ENCODE measurements around the gene SPINK4.

The SPINK4 gene

DNA sequence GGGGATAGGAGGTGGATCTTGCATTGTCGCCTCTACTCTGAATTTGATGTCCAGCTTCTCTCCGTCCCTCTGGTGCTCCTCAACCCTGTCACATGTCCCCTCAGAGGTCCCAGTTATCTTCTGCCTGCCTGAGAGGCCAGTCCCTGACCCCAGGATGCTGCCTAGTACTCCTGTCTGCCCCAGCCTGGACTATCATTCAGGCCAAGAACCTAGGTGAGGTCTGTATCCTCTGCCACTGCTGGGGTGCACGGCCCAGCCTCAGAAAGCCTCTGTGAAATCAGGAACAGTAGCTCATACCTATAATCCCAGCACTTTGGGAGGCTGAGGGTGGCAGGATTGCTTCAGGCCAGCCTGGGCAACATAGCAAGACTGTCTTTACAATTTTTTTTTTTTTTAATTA is 8.6 kb downstream of the SPINK4 start:
- no peak for TF ChIP-seq TAF1 (IDR thresholded peaks at IDR 0.05; ENCODE audit: borderline replicate concordance, insufficient read depth, low read length)
- TF ChIP-seq FOXP2 (optimal IDR thresholded peaks at IDR 0.05; ENCODE audit: borderline replicate concordance, extremely low read depth, extremely low read length, insufficient read depth) = no peak
- no peak for TF ChIP-seq SIN3A (IDR thresholded peaks at IDR 0.05; ENCODE audit: borderline replicate concordance, insufficient read depth, low read length)
- no peak for TF ChIP-seq POLR2AphosphoS5 (IDR thresholded peaks at IDR 0.05; ENCODE audit: low read depth, low read length)
- TF ChIP-seq, protein P1, sequence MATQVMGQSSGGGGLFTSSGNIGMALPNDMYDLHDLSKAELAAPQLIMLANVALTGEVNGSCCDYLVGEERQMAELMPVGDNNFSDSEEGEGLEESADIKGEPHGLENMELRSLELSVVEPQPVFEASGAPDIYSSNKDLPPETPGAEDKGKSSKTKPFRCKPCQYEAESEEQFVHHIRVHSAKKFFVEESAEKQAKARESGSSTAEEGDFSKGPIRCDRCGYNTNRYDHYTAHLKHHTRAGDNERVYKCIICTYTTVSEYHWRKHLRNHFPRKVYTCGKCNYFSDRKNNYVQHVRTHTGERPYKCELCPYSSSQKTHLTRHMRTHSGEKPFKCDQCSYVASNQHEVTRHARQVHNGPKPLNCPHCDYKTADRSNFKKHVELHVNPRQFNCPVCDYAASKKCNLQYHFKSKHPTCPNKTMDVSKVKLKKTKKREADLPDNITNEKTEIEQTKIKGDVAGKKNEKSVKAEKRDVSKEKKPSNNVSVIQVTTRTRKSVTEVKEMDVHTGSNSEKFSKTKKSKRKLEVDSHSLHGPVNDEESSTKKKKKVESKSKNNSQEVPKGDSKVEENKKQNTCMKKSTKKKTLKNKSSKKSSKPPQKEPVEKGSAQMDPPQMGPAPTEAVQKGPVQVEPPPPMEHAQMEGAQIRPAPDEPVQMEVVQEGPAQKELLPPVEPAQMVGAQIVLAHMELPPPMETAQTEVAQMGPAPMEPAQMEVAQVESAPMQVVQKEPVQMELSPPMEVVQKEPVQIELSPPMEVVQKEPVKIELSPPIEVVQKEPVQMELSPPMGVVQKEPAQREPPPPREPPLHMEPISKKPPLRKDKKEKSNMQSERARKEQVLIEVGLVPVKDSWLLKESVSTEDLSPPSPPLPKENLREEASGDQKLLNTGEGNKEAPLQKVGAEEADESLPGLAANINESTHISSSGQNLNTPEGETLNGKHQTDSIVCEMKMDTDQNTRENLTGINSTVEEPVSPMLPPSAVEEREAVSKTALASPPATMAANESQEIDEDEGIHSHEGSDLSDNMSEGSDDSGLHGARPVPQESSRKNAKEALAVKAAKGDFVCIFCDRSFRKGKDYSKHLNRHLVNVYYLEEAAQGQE (IDR thresholded peaks at IDR 0.05; ENCODE audit: insufficient read depth in 1 of 2, low read depth in 2 of 2, low read length in 2 of 2) = no peak

DNA sequence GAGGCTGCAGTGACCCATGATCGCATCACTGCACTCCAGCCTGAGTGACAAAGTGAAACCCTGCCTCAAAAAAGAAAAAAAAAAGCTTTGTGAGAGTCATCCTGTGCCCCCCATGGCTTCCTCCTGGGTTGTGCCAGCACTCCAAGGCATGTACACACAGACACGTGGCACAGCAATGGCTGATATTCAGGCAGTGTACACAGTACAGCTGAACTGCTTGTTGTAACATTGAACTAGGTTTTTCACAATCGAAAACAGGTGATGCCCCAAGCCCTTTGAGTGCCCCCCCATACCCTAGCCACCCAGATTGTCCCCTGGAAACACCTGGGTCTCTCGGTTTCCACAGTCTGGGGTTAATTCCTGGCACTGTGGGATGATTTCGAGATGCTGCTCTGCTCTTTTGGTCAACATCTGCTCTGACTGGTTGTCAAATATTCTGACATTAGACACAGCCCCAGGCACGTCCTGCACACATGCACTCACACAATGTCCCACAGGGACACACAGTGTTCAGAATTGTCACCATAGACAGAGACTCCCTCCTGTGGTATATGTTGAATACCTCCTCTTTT is 9.2 kb downstream of the SPINK4 start:
- TF ChIP-seq, protein P1 (IDR thresholded peaks at IDR 0.05; ENCODE audit: insufficient read depth in 1 of 2, low read depth in 2 of 2, low read length in 2 of 2) = no peak
- TF ChIP-seq POLR2AphosphoS5 (IDR thresholded peaks at IDR 0.05; ENCODE audit: low read depth, low read length) (no peak), TAF1 (IDR thresholded peaks at IDR 0.05; ENCODE audit: borderline replicate concordance, insufficient read depth, low read length) (no peak), SIN3A (IDR thresholded peaks at IDR 0.05; ENCODE audit: borderline replicate concordance, insufficient read depth, low read length) (no peak), FOXP2 (optimal IDR thresholded peaks at IDR 0.05; ENCODE audit: borderline replicate concordance, extremely low read depth, extremely low read length, insufficient read depth) (no peak)

DNA sequence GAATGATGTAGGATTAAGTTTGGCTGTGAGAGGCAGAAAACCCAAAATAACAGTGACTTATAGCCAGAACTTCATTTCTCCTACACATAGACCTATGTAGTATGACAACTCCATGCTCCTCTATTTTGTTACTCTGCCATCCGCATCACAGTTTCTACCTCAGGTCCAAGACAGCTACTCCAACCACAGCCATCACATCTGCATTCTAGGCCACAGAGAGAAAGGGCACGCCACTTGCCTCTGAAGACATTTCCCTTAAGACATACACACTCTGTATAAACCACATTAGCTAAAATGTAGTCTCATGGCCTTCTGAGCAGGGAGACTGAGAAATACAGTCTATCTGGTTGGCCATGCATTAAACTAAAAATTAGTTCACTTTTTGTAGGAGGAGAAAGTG is 10.0 kb downstream of the SPINK4 start:
- TF ChIP-seq POLR2AphosphoS5 (IDR thresholded peaks at IDR 0.05; ENCODE audit: low read depth, low read length) (no peak), TAF1 (IDR thresholded peaks at IDR 0.05; ENCODE audit: borderline replicate concordance, insufficient read depth, low read length) (no peak), FOXP2 (optimal IDR thresholded peaks at IDR 0.05; ENCODE audit: borderline replicate concordance, extremely low read depth, extremely low read length, insufficient read depth) (no peak), SIN3A (IDR thresholded peaks at IDR 0.05; ENCODE audit: borderline replicate concordance, insufficient read depth, low read length) (no peak)
- TF ChIP-seq, protein P1 (IDR thresholded peaks at IDR 0.05; ENCODE audit: insufficient read depth in 1 of 2, low read depth in 2 of 2, low read length in 2 of 2) = no peak

DNA sequence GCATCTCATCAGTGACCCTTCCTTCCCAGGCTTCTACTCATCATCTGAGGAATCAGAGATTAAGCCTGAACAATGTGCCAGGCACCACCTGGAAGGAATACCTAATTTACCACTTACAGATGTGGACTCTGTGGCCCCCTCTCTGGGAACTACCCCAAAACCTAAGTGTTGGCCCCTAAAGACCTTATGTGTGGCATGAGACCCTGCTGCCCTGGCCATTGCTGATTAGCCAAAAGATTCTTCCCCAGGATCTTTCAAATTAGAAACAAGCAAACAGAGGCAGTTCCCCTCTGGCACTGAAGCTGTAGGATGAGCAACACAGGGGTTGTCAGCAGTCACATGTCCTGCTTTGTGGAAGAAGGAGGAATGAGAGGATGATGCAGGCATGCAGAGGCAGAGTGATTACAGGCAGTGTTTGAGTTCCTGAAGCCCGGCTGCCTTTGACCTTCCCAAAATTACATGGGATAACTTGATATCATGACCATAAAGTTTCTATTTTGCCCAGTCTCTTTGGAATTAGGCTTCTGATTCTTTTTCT is 10.6 kb downstream of the SPINK4 start:
- TF ChIP-seq POLR2AphosphoS5 (IDR thresholded peaks at IDR 0.05; ENCODE audit: low read depth, low read length) (no peak), SIN3A (IDR thresholded peaks at IDR 0.05; ENCODE audit: borderline replicate concordance, insufficient read depth, low read length) (no peak), FOXP2 (optimal IDR thresholded peaks at IDR 0.05; ENCODE audit: borderline replicate concordance, extremely low read depth, extremely low read length, insufficient read depth) (no peak), TAF1 (IDR thresholded peaks at IDR 0.05; ENCODE audit: borderline replicate concordance, insufficient read depth, low read length) (no peak)
- TF ChIP-seq, protein P1 (IDR thresholded peaks at IDR 0.05; ENCODE audit: insufficient read depth in 1 of 2, low read depth in 2 of 2, low read length in 2 of 2) = no peak
